Gastroesophageal sphincter (tissue), 3 donors: ENCODE measurements around the gene MICU2.

Experiments used
- CTCF ChIP-seq, 4 experiments: fragments of 200-600 bp in 2 of 4; fragments of 450-650 bp in 2 of 4; sonication (generic) in 1 of 4; IDR thresholded peaks; one replicate each; pipeline ENCODE4 v1.5.1; 2017 to 2019; ENCODE audit warnings: antibody characterized with exemption in 4 of 4, mild to moderate bottlenecking in 2 of 4, moderate library complexity in 2 of 4
- POLR2A ChIP-seq, 2 donors: fragments of 450-650 bp; IDR thresholded peaks; one replicate each; pipeline ENCODE4 v1.6.1; 2017; ENCODE audit warnings: antibody characterized with exemption in 2 of 2, mild to moderate bottlenecking in 2 of 2, moderate library complexity in 1 of 2
- POLR2AphosphoS5 ChIP-seq: sonication (generic); formaldehyde crosslinking; IDR thresholded peaks from one replicate; pipeline ENCODE4 v1.6.1; 2017; ENCODE audit warnings: antibody characterized with exemption

GRCh38 chr13:21453387-21454081 is 150.4 kb downstream of the MICU2 start:
- TF ChIP-seq POLR2AphosphoS5 = no peak
- no peak for TF ChIP-seq POLR2A (IDR thresholded peaks at IDR 0.05)
- TF ChIP-seq CTCF (IDR thresholded peaks at IDR 0.05) = no peak
